Measurements from ENCODE around the gene RPS4Y1. TPM values are rescaled to one million over a fixed set of nuclear protein-coding genes. Genes with fewer than 3 reads are reported as not detected.
"Not testable (repeated sequence)": the region's sequence is repeated elsewhere in the genome, so short reads cannot be mapped to it uniquely, and the experiment has no call there.

Gene RPS4Y1
- total RNA-seq, 1 donor from 2014 or later: 376 TPM

DNA sequence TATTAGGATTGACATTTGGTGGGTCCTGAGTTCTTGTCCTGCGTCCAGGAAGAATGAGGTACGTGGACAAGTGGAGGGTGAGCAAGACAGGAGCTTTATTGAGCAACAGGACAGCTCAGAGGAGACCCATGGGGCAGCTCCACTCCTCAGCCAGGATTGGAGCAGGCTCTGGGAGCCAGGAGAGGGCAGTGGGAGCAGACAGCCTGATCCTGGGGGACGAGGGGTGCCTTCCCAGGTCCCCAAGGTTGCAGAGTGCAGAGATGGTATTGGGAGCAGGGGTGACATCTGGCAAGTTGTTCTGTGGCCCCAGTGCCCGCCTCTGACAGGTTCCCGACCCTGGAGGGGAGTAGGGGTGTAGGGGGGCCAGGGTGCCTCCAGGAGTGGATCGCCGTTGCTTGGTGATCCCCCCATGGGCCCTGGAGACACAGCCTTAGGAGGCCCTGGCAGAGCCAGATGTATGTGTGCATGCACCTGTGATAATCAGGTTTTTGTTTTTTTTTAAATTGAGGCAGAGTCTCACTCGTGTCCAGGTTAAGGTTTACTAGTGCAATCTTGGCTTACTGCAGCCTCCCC lies 26.7 kb downstream of the RPS4Y1 start:
- CTCF ChIA-PET: no interaction called here
- Mint-ChIP-seq H3K36me3 (ENCODE audit: low read depth) (peaks cover 59% of the 10 kb centered on the region), H3K4me3 (no peak overlapping the region), H3K27ac (no peak overlapping the region), H3K9me3 (peaks cover 2% of the 10 kb centered on the region), H3K27me3 (no peaks in the 10 kb centered on the region), H3K4me1 (no peaks in the 10 kb centered on the region)
- TF ChIP-seq, protein P1, sequence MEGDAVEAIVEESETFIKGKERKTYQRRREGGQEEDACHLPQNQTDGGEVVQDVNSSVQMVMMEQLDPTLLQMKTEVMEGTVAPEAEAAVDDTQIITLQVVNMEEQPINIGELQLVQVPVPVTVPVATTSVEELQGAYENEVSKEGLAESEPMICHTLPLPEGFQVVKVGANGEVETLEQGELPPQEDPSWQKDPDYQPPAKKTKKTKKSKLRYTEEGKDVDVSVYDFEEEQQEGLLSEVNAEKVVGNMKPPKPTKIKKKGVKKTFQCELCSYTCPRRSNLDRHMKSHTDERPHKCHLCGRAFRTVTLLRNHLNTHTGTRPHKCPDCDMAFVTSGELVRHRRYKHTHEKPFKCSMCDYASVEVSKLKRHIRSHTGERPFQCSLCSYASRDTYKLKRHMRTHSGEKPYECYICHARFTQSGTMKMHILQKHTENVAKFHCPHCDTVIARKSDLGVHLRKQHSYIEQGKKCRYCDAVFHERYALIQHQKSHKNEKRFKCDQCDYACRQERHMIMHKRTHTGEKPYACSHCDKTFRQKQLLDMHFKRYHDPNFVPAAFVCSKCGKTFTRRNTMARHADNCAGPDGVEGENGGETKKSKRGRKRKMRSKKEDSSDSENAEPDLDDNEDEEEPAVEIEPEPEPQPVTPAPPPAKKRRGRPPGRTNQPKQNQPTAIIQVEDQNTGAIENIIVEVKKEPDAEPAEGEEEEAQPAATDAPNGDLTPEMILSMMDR (IDR thresholded peaks at IDR 0.05): no peak
- ATAC-seq (ENCODE audit: low read depth) (no peak), DNase-seq (no peak)
- POLR2A ChIA-PET: no interaction called here
- intact Hi-C loops (cut with micrococcal nuclease): no loop called here

DNA sequence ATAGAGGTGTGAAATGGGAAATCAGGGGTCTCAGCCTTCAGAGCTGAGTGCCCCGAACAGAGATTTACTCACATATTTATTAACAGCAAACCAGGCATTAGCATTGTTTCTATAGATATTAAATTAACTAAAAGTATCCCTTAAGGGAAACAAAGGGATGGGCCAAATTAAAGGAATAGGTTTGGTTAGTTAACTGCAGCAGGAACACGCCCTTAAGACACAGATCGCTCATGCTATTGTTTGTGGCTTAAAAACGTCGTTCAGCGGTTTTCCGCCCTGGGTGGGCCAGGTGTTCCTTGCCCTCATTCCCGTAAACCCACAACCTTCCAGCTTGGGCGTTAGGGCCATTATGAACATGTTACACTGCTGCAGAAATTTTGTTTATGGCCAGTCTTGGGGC lies 30.8 kb downstream of the RPS4Y1 start:
- H3K4me3 Mint-ChIP-seq: not testable (repeated sequence)

DNA sequence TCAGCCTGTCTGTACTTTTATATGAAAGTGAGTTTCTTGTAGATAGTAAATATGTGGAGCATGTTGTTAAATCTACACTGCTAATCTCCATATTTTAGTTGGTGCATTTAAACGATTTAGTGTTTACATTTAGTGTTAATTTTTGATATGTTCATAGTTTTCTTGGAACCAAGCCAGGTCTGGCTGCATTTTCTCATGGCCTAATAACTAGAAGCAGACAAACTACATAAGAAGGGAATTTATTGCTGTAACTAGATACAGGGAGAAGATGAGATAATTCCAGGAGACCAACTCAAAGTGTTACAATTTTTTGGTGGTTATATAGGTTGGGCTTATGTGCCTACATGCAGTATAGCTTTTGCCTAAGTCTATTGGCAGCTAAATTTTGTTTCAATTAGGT lies 32.8 kb downstream of the RPS4Y1 start:
- ATAC-seq (ENCODE audit: low read depth) (no peak), DNase-seq (no peak)
- H3K9me3 Mint-ChIP-seq: peaks cover 2% of the 10 kb centered on the region
- no peaks in the 10 kb centered on the region for H3K4me1 Mint-ChIP-seq
- no peaks in the 10 kb centered on the region for H3K27me3 Mint-ChIP-seq
- no peak overlapping the region for H3K27ac Mint-ChIP-seq
- no peak overlapping the region for H3K4me3 Mint-ChIP-seq
- CTCF ChIA-PET: no interaction called here
- intact Hi-C loops (cut with micrococcal nuclease): no loop called here
- TF ChIP-seq, protein P1 (IDR thresholded peaks at IDR 0.05): no peak
- POLR2A ChIA-PET: no interaction called here
- H3K36me3 Mint-ChIP-seq (ENCODE audit: low read depth): peaks cover 14% of the 10 kb centered on the region

More for the DNA sequence above, 30.8 kb downstream of the RPS4Y1 start:
- DNase-seq; intact Hi-C loops (cut with micrococcal nuclease); ATAC-seq (ENCODE audit: low read depth); H3K4me1 Mint-ChIP-seq; H3K27ac Mint-ChIP-seq; CTCF ChIA-PET; H3K9me3 Mint-ChIP-seq; POLR2A ChIA-PET; H3K27me3 Mint-ChIP-seq: not testable (repeated sequence)
- H3K36me3 Mint-ChIP-seq (ENCODE audit: low read depth): peaks cover 29% of the 10 kb centered on the region

DNA sequence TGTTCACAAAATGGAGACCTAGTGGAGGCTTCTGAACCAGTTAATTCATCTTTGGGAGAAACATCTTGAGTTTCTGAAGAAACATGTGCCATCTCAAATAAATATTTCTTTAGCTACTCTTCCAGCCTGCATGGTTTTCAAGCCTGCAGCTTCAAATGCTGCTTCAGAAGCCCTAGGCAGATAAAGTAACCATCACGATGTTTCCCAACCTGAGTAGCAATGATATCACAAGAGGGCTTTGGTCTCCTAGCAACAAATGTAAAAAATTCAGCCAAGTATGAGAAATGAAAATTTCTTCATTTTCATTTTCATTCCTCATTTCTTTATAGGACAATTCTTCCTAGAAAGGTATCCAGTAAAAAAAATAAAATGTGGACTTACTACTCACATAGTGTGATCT lies 42.2 kb downstream of the RPS4Y1 start:
- TF ChIP-seq, protein P1 (IDR thresholded peaks at IDR 0.05): no peak
- H3K4me3 Mint-ChIP-seq: no peak overlapping the region
- no peaks in the 10 kb centered on the region for H3K27me3 Mint-ChIP-seq
- H3K27ac Mint-ChIP-seq: no peak overlapping the region
- peaks cover 2% of the 10 kb centered on the region for H3K36me3 Mint-ChIP-seq (ENCODE audit: low read depth)
- H3K4me1 Mint-ChIP-seq: peaks cover 7% of the 10 kb centered on the region
- H3K9me3 Mint-ChIP-seq: no peaks in the 10 kb centered on the region
- ChIA-PET POLR2A (no interaction called here), CTCF (no interaction called here)
- DNase-seq (no peak), ATAC-seq (ENCODE audit: low read depth) (no peak)
- intact Hi-C loops (cut with micrococcal nuclease): no loop called here

DNA sequence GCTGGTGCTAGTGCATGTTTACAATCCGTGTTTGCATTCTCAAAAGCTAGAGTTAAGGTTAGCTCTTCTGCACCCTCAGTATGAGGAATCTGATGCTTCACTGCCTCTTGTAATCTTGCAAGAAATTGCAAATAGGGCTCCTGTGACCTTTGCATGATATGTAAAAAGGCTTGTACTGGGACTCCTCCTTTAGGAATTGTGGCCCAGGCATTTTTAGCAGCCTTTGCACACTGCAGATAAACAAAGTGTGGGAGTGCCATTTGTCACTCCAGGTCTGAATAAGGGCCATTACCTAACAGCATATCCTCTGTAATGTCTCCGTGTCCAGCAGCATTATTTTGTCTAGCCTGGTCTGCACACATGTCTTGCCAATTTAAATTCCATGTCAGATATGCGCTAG lies 44.5 kb downstream of the RPS4Y1 start:
- DNase-seq (no peak), ATAC-seq (ENCODE audit: low read depth) (no peak)
- no peak overlapping the region for H3K27ac Mint-ChIP-seq
- H3K36me3 Mint-ChIP-seq (ENCODE audit: low read depth): peaks cover 2% of the 10 kb centered on the region
- ChIA-PET POLR2A (no interaction called here), CTCF (no interaction called here)
- H3K27me3 Mint-ChIP-seq: no peaks in the 10 kb centered on the region
- H3K4me1 Mint-ChIP-seq: peaks cover 7% of the 10 kb centered on the region
- no peaks in the 10 kb centered on the region for H3K9me3 Mint-ChIP-seq
- TF ChIP-seq, protein P1 (IDR thresholded peaks at IDR 0.05): no peak
- H3K4me3 Mint-ChIP-seq: no peak overlapping the region
- intact Hi-C loops (cut with micrococcal nuclease): no loop called here

DNA sequence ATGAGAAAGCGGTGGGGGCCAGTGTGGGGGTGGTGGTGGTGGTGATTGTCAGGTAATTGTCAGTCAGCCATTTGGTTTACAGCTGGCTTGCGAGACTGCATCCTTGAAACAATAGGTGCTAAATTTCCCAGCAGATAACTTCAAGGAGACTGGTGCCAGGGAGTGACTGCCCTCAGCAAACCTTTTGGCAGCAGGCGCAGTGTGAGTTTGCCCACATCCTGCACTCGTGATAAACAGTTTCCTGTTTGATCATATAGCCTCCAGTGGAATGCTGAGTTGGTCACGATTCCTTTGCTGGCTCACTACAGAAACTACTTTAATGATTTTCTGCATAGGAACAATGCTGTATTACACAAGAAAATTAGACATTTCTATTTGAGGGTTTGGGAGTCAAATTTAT lies 46.0 kb downstream of the RPS4Y1 start:
- no peak overlapping the region for H3K27ac Mint-ChIP-seq

More for the DNA sequence above, 46.0 kb downstream of the RPS4Y1 start:
- intact Hi-C loops (cut with micrococcal nuclease): no loop called here
- DNase-seq (no peak), ATAC-seq (ENCODE audit: low read depth) (no peak)
- CTCF ChIA-PET: no interaction called here
- peaks cover 7% of the 10 kb centered on the region for H3K4me1 Mint-ChIP-seq
- TF ChIP-seq, protein P1 (IDR thresholded peaks at IDR 0.05): no peak
- POLR2A ChIA-PET: no interaction called here
- no peak overlapping the region for H3K4me3 Mint-ChIP-seq
- no peaks in the 10 kb centered on the region for H3K27me3 Mint-ChIP-seq
- no peaks in the 10 kb centered on the region for H3K36me3 Mint-ChIP-seq (ENCODE audit: low read depth)
- no peaks in the 10 kb centered on the region for H3K9me3 Mint-ChIP-seq

Data from activated B cell treated with CpG ODN at 0.5 μM for 24 hours (primary cell).